Measurements from ENCODE around the gene TBCC.

DNA sequence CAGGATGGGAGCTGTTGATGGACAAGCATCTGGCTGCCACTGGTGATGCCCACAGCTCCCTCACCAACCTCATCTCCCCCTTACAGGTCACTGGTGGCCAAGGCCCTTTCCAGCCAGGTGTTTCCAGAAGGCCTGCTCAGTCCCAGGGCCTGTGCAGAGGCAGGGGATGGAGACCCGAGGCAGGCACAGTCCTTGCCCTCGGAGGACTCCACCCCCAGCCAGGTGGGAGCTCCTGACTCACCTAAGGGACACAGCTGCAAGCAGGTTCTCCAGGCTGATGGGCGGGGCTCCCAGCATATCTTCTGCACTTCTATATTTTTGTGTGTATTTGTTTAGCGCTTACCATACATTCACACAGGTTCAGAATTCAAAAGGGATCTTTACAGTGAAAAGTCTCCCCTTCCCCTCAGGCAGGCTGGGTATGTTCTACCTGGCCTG lies 40.9 kb downstream of the TBCC start:
- TF ChIP-seq FOXA2 (IDR thresholded peaks at IDR 0.05) (no peak), YY1 (IDR thresholded peaks at IDR 0.05) (no peak), GABPA (IDR thresholded peaks at IDR 0.05 in 1 of 2, conservative IDR thresholded peaks at IDR 0.05 in 1 of 2) (no peak), FOXA1 (IDR thresholded peaks at IDR 0.05) (no peak), EGR1 (IDR thresholded peaks at IDR 0.05; ENCODE audit: low read depth in 2 of 2) (no peak), TAF1 (conservative IDR thresholded peaks at IDR 0.05) (no peak), HNF4A (conservative IDR thresholded peaks at IDR 0.05) (no peak)
- TF ChIP-seq, protein P1, sequence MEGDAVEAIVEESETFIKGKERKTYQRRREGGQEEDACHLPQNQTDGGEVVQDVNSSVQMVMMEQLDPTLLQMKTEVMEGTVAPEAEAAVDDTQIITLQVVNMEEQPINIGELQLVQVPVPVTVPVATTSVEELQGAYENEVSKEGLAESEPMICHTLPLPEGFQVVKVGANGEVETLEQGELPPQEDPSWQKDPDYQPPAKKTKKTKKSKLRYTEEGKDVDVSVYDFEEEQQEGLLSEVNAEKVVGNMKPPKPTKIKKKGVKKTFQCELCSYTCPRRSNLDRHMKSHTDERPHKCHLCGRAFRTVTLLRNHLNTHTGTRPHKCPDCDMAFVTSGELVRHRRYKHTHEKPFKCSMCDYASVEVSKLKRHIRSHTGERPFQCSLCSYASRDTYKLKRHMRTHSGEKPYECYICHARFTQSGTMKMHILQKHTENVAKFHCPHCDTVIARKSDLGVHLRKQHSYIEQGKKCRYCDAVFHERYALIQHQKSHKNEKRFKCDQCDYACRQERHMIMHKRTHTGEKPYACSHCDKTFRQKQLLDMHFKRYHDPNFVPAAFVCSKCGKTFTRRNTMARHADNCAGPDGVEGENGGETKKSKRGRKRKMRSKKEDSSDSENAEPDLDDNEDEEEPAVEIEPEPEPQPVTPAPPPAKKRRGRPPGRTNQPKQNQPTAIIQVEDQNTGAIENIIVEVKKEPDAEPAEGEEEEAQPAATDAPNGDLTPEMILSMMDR (IDR thresholded peaks at IDR 0.05; ENCODE audit: low read depth, low read length, missing input control) = no peak
- TF ChIP-seq, protein P2, sequence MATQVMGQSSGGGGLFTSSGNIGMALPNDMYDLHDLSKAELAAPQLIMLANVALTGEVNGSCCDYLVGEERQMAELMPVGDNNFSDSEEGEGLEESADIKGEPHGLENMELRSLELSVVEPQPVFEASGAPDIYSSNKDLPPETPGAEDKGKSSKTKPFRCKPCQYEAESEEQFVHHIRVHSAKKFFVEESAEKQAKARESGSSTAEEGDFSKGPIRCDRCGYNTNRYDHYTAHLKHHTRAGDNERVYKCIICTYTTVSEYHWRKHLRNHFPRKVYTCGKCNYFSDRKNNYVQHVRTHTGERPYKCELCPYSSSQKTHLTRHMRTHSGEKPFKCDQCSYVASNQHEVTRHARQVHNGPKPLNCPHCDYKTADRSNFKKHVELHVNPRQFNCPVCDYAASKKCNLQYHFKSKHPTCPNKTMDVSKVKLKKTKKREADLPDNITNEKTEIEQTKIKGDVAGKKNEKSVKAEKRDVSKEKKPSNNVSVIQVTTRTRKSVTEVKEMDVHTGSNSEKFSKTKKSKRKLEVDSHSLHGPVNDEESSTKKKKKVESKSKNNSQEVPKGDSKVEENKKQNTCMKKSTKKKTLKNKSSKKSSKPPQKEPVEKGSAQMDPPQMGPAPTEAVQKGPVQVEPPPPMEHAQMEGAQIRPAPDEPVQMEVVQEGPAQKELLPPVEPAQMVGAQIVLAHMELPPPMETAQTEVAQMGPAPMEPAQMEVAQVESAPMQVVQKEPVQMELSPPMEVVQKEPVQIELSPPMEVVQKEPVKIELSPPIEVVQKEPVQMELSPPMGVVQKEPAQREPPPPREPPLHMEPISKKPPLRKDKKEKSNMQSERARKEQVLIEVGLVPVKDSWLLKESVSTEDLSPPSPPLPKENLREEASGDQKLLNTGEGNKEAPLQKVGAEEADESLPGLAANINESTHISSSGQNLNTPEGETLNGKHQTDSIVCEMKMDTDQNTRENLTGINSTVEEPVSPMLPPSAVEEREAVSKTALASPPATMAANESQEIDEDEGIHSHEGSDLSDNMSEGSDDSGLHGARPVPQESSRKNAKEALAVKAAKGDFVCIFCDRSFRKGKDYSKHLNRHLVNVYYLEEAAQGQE (IDR thresholded peaks at IDR 0.05) = no peak
